ENCODE data around the gene APOBEC3F. TPM values are rescaled to one million over a fixed set of nuclear protein-coding genes. Genes with fewer than 3 reads are reported as not detected.
A peak's percentile ranks its signal among the peaks of the same experiment; 100 is the strongest.

APOBEC3F gene
- total RNA-seq, 1 experiment from 2014 or later: 8.9 TPM

GRCh38 chr22:38997518-38997917 lies 43.1 kb upstream of the APOBEC3F start:
- no peak overlapping the region for H2AFZ ChIP-seq (ENCODE audit: low read length)
- H4K5ac ChIP-seq (ENCODE audit: insufficient read length, low read depth, low read length): peak overlapping the region; percentile 94
- no peak overlapping the region for H3K23ac ChIP-seq (ENCODE audit: insufficient read length, low read depth, low read length)
- H4K8ac ChIP-seq (replicated peaks; ENCODE audit: insufficient read length, low read depth, low read length): peak overlapping the region; percentile 41
- no peak overlapping the region; the same call in 1 of the 2 replicates for H2BK15ac ChIP-seq (ENCODE audit: low read depth, low read length)
- peak overlapping the region; percentile 1 for H2BK12ac ChIP-seq (ENCODE audit: insufficient read length, low read depth, low read length)
- H3K27me3 ChIP-seq (ENCODE audit: insufficient read depth, low read length): no peaks in the 10 kb centered on the region
- H3K4me2 ChIP-seq (ENCODE audit: insufficient read depth, insufficient read length, low read length): no peak overlapping the region
- H2BK5ac ChIP-seq (ENCODE audit: insufficient read length, low read length): no peak overlapping the region
- no peaks in the 10 kb centered on the region for H3K79me2 ChIP-seq (ENCODE audit: insufficient read depth, low read length)
- TF ChIP-seq, protein P1, sequence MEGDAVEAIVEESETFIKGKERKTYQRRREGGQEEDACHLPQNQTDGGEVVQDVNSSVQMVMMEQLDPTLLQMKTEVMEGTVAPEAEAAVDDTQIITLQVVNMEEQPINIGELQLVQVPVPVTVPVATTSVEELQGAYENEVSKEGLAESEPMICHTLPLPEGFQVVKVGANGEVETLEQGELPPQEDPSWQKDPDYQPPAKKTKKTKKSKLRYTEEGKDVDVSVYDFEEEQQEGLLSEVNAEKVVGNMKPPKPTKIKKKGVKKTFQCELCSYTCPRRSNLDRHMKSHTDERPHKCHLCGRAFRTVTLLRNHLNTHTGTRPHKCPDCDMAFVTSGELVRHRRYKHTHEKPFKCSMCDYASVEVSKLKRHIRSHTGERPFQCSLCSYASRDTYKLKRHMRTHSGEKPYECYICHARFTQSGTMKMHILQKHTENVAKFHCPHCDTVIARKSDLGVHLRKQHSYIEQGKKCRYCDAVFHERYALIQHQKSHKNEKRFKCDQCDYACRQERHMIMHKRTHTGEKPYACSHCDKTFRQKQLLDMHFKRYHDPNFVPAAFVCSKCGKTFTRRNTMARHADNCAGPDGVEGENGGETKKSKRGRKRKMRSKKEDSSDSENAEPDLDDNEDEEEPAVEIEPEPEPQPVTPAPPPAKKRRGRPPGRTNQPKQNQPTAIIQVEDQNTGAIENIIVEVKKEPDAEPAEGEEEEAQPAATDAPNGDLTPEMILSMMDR (conservative IDR thresholded peaks at IDR 0.05): no peak
- peaks cover 0 to 5% of the 10 kb centered on the region in 2 experiments; a peak in 3 of 5 replicates for H3K9me3 Mint-ChIP-seq
- no peak overlapping the region for H2AK5ac ChIP-seq (ENCODE audit: insufficient read length, low read length)
- H3K27me3 Mint-ChIP-seq (ENCODE audit: low read depth): peaks cover 6% of the 10 kb centered on the region
- no peak overlapping the region for H3K9ac ChIP-seq (ENCODE audit: extremely low read depth, insufficient read length, low read length)
- no peak overlapping the region for H2BK120ac ChIP-seq (ENCODE audit: low read depth, low read length, poor library complexity, severe bottlenecking)
- H3K4me1 ChIP-seq (ENCODE audit: insufficient read depth, low read length): no peaks in the 10 kb centered on the region; the same call in 1 of the 2 replicates
- no peak overlapping the region for H3K56ac ChIP-seq (ENCODE audit: insufficient read length, low read depth, low read length)
- H2BK20ac ChIP-seq (ENCODE audit: low read depth, low read length, poor library complexity, severe bottlenecking): no peak overlapping the region
- H4K91ac ChIP-seq (ENCODE audit: insufficient read length, low read depth, low read length): peak overlapping the region; percentile 78
- H3K14ac ChIP-seq (ENCODE audit: insufficient read depth, low read length): no peak overlapping the region; the same call in 1 of the 2 replicates
- H4K20me1 ChIP-seq (ENCODE audit: control insufficient read depth, insufficient read depth, insufficient read length): no peaks in the 10 kb centered on the region
- no peak for DNase-seq
- H3K9me3 ChIP-seq (ENCODE audit: control insufficient read depth, low read depth, low read length): no peaks in the 10 kb centered on the region
- no peak overlapping the region for H3T11ph ChIP-seq (ENCODE audit: low read length)
- no CpG with 5 or more reads among the region's 3 CpGs for WGBS (ENCODE audit: extremely low coverage, insufficient read length, low lambda C conversion rate)
- no peak overlapping the region for H3K18ac ChIP-seq (ENCODE audit: insufficient read length, low read depth, low read length)
- no peak overlapping the region; a peak in 2 of 7 replicates for H3K27ac Mint-ChIP-seq
- H3K36me3 Mint-ChIP-seq (ENCODE audit: insufficient read depth in 1 of 3, low read depth in 3 of 3): peaks cover 1 to 4% (median 4%) of the 10 kb centered on the region in 3 experiments; a peak in 3 of 7 replicates
- H3K27ac ChIP-seq (ENCODE audit: insufficient read length, low read depth, low read length): no peak overlapping the region
- no peaks in the 10 kb centered on the region for H3K23me2 ChIP-seq (ENCODE audit: insufficient read length, low read depth, low read length, poor library complexity, severe bottlenecking)
- H3K79me1 ChIP-seq (ENCODE audit: insufficient read depth, low read depth, low read length, poor library complexity, severe bottlenecking): no peaks in the 10 kb centered on the region
- H3K4me1 Mint-ChIP-seq: peaks cover 45 to 49% of the 10 kb centered on the region in 2 experiments
- no peak overlapping the region for H3K4me3 Mint-ChIP-seq
- no peak overlapping the region for H3K4ac ChIP-seq (ENCODE audit: low read depth, low read length)

All from H9 (cell line).